PC-9 (cell line): ENCODE results near the gene ACMSD.

Experiments
- CTCF ChIP-seq: fragments of 200-600 bp; sonication (generic); conservative IDR thresholded peaks from 2 replicates; pipeline ENCODE4 v1.6.1; 2017; ENCODE audit warnings: mixed run types, antibody characterized with exemption, mild to moderate bottlenecking, moderate library complexity
- EZH2 ChIP-seq: fragments of 200-600 bp; sonication (generic); IDR thresholded peaks from 2 replicates; pipeline ENCODE4 v1.8.0; 2017; ENCODE audit warnings: antibody characterized with exemption, low read depth

GRCh38 chr2:134899204-134899603 is 60.8 kb downstream of the ACMSD start:
- no peak for TF ChIP-seq CTCF
- TF ChIP-seq EZH2 = no peak
